Skeletal muscle cell (primary cell): ENCODE results near the gene BTAF1.

Source experiments
- DNase-seq: peaks from one replicate; pipeline ENCODE4 v3.0.0-alpha.2; 2010; ENCODE audit warnings: low read depth
- H3K4me3 ChIP-seq: 2 replicates; pipeline ENCODE4 v1.5.1; 2011; ENCODE audit warnings: low read depth, mild to moderate bottlenecking, control low read depth, low read length, moderate library complexity

BTAF1 gene

DNA sequence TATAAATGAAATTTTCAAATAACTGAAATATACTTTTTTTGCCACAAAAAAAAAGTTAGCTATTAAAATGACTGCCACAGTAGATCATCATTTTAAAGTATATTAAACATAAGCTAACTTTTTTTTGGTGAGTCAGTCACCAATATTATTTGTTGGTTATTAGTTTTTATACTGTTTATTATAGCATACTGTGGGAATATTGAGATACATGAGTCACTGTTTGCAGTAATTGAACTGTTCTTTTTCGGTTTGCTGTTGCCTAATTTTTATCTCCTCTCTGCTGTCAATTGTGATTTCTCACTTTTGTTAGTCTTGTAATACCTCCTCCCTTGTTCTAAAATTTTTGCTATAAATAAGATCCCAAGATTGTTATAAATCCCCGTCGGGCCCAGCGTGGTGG lies 45.7 kb downstream of the BTAF1 start:
- no peak for DNase-seq
- no peak overlapping the region for H3K4me3 ChIP-seq

DNA sequence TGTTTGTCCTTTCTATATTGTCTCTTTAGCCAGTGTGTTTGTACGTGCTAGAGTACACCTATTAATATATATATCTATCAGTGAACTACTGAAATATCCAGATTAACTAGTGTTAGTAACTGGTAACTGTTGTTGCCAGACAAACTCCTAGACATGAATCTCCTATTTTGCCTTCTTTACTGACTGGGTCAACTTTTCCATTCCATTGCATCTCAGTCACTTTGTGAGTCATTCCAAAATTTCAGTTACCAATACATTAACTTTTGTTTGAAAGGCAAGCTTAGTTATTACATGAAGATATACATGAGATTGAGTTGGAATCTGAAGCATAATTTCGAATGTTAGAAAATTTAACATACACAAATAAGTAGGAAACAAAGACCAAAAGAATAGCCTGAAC lies 51.4 kb downstream of the BTAF1 start:
- DNase-seq, result peak; percentile 16
- no peak overlapping the region for H3K4me3 ChIP-seq

DNA sequence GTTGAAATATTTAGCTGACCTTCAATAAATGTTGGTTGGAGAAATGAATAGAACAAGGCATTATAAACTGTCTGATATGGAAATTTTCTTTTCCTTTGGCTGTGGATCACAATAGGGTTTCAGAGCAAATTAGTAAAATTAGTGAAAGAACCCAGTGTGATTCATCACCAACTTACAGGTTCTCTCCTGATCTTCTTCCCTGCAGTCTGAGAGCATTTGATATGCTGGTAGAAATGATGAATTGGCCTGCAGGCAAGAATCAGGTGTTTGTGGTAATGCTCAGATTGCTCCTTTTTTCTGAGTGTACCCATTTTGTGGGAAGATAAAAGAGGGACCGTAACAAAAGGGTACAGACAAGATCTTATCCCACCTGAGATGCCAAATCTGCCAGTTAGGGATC lies 51.9 kb downstream of the BTAF1 start:
- no peak overlapping the region for H3K4me3 ChIP-seq
- no peak for DNase-seq

DNA sequence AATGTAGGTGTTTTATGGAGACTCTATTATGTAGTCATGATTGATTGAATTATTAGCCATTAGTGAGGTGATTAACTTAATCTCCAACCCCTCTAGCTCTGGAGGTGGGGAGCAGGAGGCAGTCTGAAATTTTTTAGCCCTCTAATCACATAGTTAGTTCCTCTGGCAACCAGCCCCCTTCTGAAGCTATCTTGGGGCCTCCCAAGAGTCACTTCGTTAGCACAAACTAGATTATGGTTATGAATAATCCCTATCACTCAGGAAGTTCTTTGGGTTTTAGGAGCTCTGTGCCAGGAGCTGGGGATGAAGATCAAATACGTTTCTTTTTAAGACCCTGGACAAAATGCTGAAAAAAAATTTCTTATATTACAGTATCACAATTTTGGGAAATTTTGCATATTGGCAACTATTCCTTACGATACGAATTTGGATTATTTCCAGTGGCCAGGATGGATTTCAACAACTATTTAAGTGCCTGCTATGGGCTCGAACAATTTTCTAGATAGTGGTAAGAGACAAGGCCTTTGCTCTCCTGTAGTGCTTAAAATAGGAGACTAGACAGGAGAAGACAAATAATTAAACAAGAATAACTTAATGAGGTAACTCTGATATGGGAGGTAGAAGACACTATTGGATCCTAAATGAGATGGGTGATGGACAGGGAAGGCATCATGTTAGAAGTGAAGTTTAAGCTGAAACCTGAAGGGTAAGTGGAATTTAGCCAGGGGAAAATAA lies 52.9 kb downstream of the BTAF1 start:
- H3K4me3 ChIP-seq, result no peak overlapping the region
- no peak for DNase-seq

DNA sequence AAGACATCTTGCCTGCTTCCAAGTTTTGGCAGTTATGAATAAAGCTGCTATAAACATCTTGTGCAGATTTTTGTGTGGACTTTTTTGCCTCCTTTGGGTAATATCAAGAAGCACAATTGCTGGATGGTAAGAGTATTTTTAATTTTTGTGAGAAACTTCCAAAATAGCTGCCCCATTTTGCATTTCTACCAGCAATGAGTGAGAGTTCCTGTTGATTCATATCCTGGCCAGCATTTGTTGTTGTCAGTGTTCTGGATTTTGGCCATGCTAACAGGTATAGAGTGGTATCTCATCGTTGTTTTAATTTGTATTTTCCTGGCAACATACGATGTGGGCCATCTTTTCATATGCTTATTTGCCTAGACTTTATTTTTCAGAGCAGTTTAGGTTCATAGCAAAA lies 53.9 kb downstream of the BTAF1 start:
- H3K4me3 ChIP-seq, result no peak overlapping the region
- DNase-seq, result no peak

DNA sequence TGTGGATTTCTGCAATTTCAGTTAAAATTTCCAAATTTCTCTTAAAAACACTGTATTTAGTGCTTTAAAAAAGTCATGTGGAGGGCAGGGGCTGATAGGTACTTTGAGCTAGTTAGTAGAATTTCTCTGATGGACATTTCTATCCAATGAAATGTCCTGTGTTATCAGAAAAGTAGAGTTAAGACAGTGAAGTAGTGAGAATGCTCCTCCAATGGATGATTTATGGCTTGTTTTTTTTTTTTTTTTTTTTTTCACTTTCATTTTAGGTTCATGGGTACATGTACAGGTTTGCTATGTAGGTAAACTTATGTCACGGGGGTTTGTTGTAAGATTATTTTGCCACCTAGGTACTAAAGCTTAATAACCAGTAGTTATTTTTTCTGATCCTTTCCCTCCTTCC lies 55.0 kb downstream of the BTAF1 start:
- H3K4me3 ChIP-seq, result no peak overlapping the region
- DNase-seq, result no peak

DNA sequence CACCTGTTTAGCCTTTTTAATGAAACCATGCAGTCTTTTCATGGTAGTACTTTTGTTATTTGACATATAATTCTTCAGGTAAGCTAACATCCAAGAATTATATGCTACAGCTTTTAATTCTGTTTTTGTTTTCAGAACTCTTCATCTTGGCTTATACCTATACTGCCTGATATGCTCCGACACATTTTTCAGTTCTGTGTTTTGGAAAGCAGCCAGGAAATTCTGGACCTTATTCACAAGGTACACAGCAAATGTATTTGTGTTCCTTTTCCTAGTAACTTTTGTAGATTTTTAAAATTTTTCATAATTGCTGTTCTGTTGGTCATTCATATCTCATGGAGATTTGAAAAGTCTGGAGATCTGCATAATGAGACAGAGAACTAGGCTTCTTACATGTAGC lies 56.7 kb downstream of the BTAF1 start:
- H3K4me3 ChIP-seq, result no peak overlapping the region
- no peak for DNase-seq

DNA sequence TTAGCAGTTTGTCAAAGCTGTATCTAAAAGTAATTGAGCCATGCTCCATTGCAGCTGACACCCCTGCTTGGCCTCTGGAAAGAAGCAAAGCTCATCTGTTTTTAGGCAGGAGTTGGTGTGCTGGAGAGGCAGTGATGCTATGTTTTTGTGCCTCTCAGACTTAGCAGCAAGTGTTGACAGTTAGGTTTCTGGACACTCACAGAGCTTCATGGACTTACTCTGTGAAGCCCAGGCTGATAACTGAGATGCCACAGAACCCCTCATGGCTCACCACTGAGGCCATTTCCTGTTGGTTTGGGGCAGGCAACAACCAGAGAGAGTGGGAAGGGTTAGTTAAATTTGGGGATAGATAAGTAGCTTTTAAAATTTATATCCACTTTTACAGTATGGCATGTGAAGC lies 59.8 kb downstream of the BTAF1 start:
- H3K4me3 ChIP-seq, result no peak overlapping the region
- DNase-seq, result no peak

DNA sequence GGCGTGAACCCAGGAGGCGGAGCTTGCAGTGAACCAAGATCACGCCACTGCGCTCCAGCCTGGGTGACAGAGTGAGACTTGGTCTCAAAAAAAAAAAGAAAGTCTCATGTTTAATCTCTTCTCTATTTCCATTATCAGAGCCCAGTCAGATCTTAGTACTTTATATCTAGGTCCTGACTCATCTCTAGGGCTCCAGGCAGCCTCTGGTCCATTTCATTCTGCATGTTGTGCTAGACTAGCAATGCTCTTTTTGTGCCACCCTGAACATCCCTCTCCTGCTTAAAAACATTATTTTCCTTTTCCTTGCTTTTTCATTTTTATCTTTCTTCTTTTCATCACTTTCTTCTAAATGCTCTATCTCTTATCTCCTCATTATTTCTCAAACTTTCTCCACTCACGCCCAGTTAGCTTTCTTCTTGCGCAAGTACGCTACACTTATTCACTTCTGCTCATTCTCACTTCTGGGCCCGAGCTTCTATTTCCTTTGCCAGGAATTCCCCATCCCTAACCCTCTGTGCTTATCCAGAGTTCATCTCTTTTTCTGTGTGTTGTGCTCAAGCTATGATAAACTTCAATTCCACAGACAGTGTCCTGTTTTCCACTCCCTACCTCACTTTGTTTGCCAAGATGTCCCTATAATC lies 63.9 kb downstream of the BTAF1 start:
- DNase-seq, result no peak

DNA sequence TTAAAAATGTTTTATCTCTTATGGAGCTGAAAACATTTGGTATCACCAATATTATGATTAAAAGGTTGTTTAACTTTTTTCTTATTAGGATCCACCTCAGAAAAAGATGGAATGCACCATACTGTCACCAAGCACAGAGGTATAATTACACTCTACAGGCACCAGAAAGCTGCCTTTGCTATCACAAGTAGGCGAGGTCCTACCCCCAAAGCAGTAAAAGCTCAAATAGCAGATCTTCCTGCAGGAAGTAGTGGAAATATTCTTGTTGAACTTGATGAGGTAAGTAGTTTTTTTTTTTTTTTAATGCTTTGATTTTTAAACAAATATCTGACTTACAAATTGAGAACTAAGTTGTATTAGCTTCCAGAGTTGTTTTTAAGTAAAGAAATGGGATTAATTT lies 68.5 kb downstream of the BTAF1 start:
- H3K4me3 ChIP-seq, result no peak overlapping the region
- no peak for DNase-seq

More for the DNA sequence above, 63.9 kb downstream of the BTAF1 start:
- no peak overlapping the region for H3K4me3 ChIP-seq

DNA sequence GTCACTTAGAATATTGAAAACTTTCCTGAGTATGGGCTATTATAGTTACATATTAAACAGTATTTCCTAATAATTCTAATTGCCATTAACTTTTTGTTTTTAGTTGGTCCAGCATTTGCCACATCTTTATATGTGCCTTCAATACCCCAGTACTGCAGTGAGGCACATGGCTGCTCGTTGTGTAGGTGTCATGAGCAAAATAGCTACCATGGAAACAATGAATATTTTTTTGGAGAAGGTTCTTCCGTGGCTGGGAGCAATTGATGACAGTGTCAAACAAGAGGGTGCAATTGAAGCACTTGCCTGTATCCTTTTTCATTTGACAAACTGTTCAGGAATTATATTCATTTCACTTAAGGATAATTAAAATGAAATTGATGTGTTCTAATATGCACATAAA lies 72.7 kb downstream of the BTAF1 start:
- no peak for DNase-seq
- no peak overlapping the region for H3K4me3 ChIP-seq

DNA sequence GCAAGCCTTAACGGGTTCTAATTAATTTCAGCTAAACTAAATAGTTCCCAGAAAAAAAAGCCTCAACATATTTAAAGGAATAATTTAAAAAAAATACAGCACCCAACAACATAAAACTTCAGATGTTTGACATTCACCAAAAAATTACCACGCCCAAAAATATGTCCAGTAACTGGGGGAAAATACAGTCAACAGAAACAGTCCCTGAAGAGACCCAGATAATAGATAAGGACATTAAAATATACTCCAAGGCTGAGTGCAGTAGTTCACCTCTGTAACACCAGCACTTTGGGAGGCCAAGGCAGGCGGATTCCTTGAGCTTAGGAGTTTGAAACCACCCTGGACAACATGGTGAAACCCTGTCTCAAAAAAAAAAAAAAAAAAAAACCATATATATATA lies 78.0 kb downstream of the BTAF1 start:
- DNase-seq, result no peak
- no peak overlapping the region for H3K4me3 ChIP-seq

DNA sequence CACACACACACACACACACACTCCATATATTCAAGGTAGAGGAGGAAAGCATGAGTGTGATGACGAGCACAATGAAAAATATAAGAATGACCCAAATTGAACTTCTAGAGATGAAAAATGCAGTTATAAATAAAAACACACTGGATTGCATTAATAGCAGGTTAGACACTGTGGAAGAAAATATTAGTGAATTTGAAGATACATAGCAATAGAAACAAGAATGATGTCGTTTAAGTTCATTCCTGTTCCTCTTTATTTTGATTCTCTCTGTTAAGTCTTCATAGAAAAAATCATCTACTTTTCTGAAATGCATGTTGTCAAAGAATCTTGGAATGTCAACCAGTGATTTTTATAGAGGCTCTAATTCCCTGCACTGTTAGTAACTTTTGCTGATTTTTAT lies 78.4 kb downstream of the BTAF1 start:
- no peak overlapping the region for H3K4me3 ChIP-seq
- DNase-seq, result no peak

DNA sequence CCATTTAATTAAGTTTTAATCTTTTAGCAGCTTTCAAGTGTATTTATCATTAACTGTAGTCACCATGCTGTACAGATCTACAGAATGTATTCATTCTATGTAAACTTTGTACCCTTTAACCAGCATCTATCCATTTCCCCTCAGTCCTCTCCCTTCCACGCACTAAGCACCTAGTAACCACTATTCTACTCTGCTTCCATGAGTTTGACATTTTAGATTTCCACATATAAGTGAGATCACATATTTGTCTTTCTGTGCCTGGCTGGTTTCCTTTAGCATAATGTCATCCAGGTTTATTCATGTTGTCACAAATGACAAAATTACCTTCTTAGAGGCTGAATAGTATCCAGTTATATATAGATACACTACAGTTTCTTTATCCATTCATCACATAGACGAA lies 79.7 kb downstream of the BTAF1 start:
- no peak for DNase-seq
- H3K4me3 ChIP-seq, result no peak overlapping the region

DNA sequence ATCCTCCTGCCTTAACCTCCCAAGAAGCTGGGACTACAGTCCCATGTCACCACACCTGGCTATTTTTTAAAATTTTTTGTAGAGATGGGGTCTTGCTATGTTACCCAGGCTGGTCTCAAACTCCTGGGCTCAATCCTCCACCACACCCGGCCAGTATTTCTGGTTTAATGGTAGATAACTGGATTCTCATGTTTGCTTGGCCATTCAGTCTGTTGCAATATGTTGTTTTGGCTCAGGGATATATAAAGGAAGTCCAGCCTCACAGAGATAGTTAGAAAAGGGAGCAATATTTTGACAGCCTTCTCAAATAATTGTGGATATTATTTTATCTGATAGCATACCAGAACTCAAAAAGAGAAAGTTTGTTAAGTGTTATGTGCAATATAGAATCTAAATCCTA lies 82.4 kb downstream of the BTAF1 start:
- H3K4me3 ChIP-seq, result no peak overlapping the region
- DNase-seq, result no peak

DNA sequence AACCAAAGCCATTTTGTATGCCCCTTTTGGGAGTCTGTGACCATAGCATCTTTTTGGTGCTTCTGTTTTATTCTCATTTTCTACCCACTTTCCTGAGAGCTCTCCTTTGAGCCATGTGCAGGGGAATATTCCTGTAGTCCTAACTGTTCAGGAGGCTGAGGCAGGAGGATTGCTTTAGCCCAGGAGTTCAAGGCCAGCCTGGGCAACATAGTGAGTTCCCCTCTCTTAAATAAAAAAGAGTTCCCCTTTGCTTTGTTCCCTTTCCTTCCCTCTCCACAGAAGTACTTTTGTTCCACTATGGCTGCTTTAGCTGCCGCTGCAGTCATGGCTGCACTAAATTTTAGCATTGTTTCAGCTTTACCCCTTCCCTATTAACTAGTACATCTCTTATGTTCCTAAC lies 85.9 kb downstream of the BTAF1 start:
- DNase-seq, result no peak
- no peak overlapping the region for H3K4me3 ChIP-seq

DNA sequence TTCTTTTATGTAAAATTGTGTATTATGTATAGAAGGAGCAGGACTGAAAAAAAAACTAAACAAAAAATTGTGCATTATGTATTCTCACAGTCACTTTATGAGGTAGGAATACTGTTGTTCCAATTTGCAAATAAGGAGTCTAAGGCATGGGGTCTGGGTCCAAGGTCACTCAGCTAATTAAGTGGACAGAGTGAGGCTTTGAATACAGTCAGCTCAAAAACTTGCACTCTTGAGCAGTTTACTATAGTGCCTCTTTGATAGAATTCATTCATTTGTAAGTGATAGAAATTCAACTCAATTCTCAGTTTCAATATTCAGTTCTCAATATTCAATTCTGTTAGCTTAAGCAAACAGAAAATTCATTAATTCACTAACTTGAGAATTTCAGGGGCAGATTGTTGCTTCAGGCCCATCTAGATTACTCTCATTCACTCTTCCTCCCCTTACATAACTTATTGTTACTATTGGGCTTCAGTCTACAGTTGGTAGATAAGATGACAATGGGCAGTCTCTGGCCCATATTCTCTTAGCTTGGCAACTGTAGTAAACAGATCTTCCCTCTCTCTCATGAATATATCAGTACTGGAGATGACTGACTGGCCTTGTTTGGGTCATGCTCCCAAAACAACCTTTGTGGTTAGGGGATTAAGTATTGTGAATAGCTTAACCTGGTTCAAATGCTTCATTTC lies 86.6 kb downstream of the BTAF1 start:
- H3K4me3 ChIP-seq, result no peak overlapping the region
- no peak for DNase-seq

DNA sequence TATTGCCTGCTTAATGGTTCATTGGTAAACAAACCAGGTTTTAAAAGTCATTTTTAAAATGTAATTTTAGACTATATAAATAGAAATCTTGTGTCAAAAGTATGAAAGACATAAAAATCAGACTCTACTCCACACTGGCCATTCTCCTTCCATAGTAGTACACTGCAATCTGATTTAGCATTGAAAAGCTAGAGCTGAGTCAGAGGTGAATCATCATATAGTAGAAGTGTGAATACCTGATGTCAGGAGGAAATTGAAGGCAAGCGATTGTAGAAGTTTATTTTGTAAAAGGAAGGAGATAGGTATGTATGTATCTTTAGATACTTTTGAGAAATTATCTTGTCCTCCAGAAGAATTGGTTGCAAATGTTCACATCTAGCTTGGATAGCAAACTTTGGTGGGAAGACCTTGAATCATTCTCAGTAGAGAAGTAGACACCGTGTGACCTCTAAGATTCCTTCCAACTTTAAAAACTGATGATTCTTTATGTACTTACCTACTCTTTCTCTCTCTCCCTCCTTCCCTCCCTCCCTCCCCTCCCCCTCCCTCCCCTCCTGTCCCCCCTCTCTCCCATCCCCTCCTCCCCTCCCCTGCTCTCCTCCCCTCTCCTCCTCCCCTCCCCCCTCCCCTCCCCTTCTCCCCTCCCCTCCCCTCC lies 88.1 kb downstream of the BTAF1 start:
- no peak overlapping the region for H3K4me3 ChIP-seq
- peak; percentile 21 for DNase-seq

DNA sequence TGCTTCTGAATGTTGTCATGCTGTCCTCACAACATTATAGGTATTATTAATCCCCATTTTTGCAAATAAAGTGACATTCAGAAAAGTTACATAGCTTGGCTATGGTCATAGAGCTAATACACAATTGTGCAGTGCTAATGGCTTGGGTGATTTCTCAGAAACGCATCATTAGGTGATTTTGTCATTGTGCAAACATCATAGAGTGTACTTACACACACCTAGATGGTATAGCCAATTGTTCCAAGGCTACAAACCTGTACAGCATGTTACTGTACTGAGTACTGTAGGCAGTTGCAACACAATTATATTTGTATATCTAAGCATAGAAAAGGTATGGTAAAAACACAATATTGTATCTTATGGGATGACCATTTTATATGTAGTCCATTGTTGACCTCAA lies 91.0 kb downstream of the BTAF1 start:
- no peak overlapping the region for H3K4me3 ChIP-seq
- DNase-seq, result no peak

DNA sequence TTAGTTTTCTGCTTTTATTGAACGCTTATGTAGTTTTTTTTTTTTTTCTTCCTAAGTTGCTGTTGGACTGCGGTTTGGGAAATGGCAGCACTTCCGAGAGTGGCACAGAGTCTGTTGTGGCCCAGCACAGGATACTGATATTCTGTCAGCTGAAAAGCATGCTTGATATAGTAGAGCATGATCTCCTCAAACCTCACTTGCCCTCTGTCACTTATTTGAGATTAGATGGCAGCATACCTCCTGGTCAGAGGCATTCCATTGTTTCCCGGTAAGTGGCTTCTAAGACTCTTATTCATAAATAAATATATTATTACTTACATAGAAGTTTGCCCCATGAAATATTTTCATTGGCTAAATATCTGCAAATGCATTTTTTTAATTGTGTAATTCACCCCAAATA lies 101.1 kb downstream of the BTAF1 start:
- DNase-seq, result no peak
- H3K4me3 ChIP-seq, result no peak overlapping the region
